ENCODE measurements around the gene LIPJ. TPM values are rescaled to one million over a fixed set of nuclear protein-coding genes. Genes with fewer than 3 reads are reported as not detected.

The LIPJ gene
- total and polyA plus RNA-seq, 10 of the 15 experiments (the other 5 are each of a cell fraction or from before 2014, with no cell fraction given): 0.03 to 0.23 (median 0.08) TPM; not detected in 5

- TF ChIP-seq RELB (IDR thresholded peaks at IDR 0.05; ENCODE audit: low read depth) (no peak), RB1 (IDR thresholded peaks at IDR 0.05; ENCODE audit: borderline replicate concordance) (no peak), ZNF24 (IDR thresholded peaks at IDR 0.05) (no peak), CBFB (IDR thresholded peaks at IDR 0.05; ENCODE audit: low read depth) (no peak)
These were observed 33.3 kb upstream of the LIPJ start (continued) for GRCh38 chr10:88553116-88553752.

- H3K9ac ChIP-seq (ENCODE audit: control insufficient read depth, insufficient read depth, low read length): no peak overlapping the region
- 0 out of 2 replicates have a peak, but pooled peaks cover 5% of the 10 kb centered on the region for H3K4me1 ChIP-seq (ENCODE audit: control insufficient read depth, insufficient read depth, low read length)
- in situ Hi-C loops (cut with MboI) (loop anchor here (10.0 kb wide), 1 partner anchor 581 kb away; no protein-coding TSS in a partner anchor), intact Hi-C loops (cut with micrococcal nuclease; ENCODE audit: unreplicated experiment) (loop anchor here (10.0 kb wide), 1 partner anchor 591 kb away; no protein-coding TSS in a partner anchor)
- H2AFZ ChIP-seq (ENCODE audit: control insufficient read depth, low read depth, low read length): no peak overlapping the region
- no peak overlapping the region for H3K4me2 ChIP-seq (ENCODE audit: control insufficient read depth, insufficient read depth)
- H3K27me3 ChIP-seq (replicated peaks in 1 of 2; ENCODE audit: control insufficient read depth in 2 of 2, insufficient read depth in 2 of 2, low read length in 1 of 2): no peaks in the 10 kb centered on the region
- H3K27ac ChIP-seq (ENCODE audit: control insufficient read depth, insufficient read depth): no peak overlapping the region
- no peak overlapping the region for H3K4me3 ChIP-seq
- WGBS (ENCODE audit: insufficient coverage, insufficient replicate concordance, low lambda C conversion rate, missing lambda C conversion rate): 89% methylated on average over 7 of the region's 7 CpGs
- no peaks in the 10 kb centered on the region for H4K20me1 ChIP-seq (ENCODE audit: control insufficient read depth, insufficient read depth)
- no peaks in the 10 kb centered on the region for H3K9me3 ChIP-seq (replicated peaks; ENCODE audit: control insufficient read depth, insufficient read depth, low read length)
- CTCF ChIA-PET: interaction anchor here (0.5 to 4.6 kb wide), 9 partner anchors 10 to 717 kb away, joined by 3 to 47 read pairs (median 4); no protein-coding TSS in a partner anchor
- RAD21 ChIA-PET (ENCODE audit: unreplicated experiment): interaction anchor here (1.2 to 4.0 kb wide), 4 partner anchors 9 to 696 kb away, joined by 3 to 22 read pairs (median 5); partner anchors contain the start of genes KLLN and PTEN
- BruUV-seq (replicated peaks): no TSS peak
- no peaks in the 10 kb centered on the region for H3K79me2 ChIP-seq (ENCODE audit: control insufficient read depth, insufficient read depth, low read length)
- FAIRE-seq (no peak), DNase-seq (ENCODE audit: low read depth, low spot score) (no peak), ATAC-seq (no peak)
- POLR2A ChIA-PET: no interaction called here
- H3K36me3 ChIP-seq (ENCODE audit: control insufficient read depth in 2 of 2, insufficient read depth in 2 of 2, low read length in 1 of 2): no peaks in the 10 kb centered on the region
- SMC1A ChIA-PET (ENCODE audit: uncharacterized antibody, unreplicated experiment): interaction anchor here (0.9 to 1.8 kb wide), 7 partner anchors 8 to 795 kb away, joined by 3 to 11 read pairs (median 3); no protein-coding TSS in a partner anchor
- no peak for TF ChIP-seq ZNF274 (IDR thresholded peaks at IDR 0.05; ENCODE audit: insufficient read depth, insufficient read length)
- TF ChIP-seq NFIC (IDR thresholded peaks at IDR 0.05; ENCODE audit: low read depth, low read length): no peak
- TF ChIP-seq RFX5 (IDR thresholded peaks at IDR 0.05; ENCODE audit: low read depth, low read length): no peak
- TF ChIP-seq MTA3 (IDR thresholded peaks at IDR 0.05; ENCODE audit: borderline replicate concordance, low read length): no peak
- TF ChIP-seq ZNF687 (IDR thresholded peaks at IDR 0.05): no peak
- no peak for TF ChIP-seq REST (IDR thresholded peaks at IDR 0.05; ENCODE audit: low read depth, low read length)
- no peak for TF ChIP-seq ZSCAN29 (IDR thresholded peaks at IDR 0.05)
- TF ChIP-seq CHD1 (IDR thresholded peaks at IDR 0.05; ENCODE audit: low read depth, low read length): no peak
These were observed 31.2 kb upstream of the LIPJ start for GRCh38 chr10:88555190-88555908.
